SK-N-SH treated with all-trans-retinoic acid at 6 μM for 48 hours (cell line): ENCODE measurements around the gene NTN3.

ENCODE experiments used
- ESRRG ChIP-seq: fragments of 250-450 bp; sonication (Bioruptor Pico); IDR thresholded peaks from 2 replicates; pipeline ENCODE4 v1.6.1; 2021; ENCODE audit warnings: mild to moderate bottlenecking
- GLIS3 ChIP-seq: fragments of 250-450 bp; sonication (Bioruptor Pico); IDR thresholded peaks from 2 replicates; pipeline ENCODE4 v1.5.0; 2020; ENCODE audit warnings: mild to moderate bottlenecking, moderate library complexity
- ZFP3 ChIP-seq: fragments of 250-450 bp; sonication (Bioruptor Pico); IDR thresholded peaks from 2 replicates; pipeline ENCODE4 v1.5.0; 2020; ENCODE audit warnings: mild to moderate bottlenecking, moderate library complexity
- ZFP30 ChIP-seq: fragments of 450-650 bp; formaldehyde crosslinking; IDR thresholded peaks from 2 replicates; pipeline ENCODE4 v1.5.0; 2022; ENCODE audit warnings: mild to moderate bottlenecking, moderate library complexity
- TF ChIP-seq, protein P1 (sequence below): fragments of 250-450 bp; sonication (Bioruptor Pico); IDR thresholded peaks from 2 replicates; pipeline ENCODE4 v1.8.0; 2020; ENCODE audit warnings: mild to moderate bottlenecking, moderate library complexity, borderline replicate concordance

DNA sequence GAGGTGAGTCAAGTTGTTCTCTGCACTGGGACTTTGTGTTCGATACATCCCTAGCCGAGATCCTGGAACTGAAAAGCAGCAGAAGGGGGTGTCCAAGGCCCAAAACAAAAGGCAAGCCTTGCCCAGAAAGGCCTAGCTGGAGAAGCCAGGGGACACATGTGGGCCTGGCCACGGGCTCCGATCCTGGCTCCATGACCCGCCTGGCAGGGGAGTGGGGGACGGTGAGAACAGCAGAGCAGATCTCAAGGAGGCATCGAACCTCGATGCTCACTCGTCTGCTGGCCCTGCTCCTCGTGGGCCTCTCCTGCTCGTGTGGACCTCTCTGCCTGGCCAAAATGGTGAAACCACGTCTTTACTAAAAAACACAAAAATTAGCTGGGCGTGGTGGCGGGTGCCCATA is 33.0 kb upstream of the NTN3 start:
- TF ChIP-seq ESRRG: no peak
- no peak for TF ChIP-seq GLIS3 (CRISPR knock-in tag)
- no peak for TF ChIP-seq ZFP30
- TF ChIP-seq, protein P1, sequence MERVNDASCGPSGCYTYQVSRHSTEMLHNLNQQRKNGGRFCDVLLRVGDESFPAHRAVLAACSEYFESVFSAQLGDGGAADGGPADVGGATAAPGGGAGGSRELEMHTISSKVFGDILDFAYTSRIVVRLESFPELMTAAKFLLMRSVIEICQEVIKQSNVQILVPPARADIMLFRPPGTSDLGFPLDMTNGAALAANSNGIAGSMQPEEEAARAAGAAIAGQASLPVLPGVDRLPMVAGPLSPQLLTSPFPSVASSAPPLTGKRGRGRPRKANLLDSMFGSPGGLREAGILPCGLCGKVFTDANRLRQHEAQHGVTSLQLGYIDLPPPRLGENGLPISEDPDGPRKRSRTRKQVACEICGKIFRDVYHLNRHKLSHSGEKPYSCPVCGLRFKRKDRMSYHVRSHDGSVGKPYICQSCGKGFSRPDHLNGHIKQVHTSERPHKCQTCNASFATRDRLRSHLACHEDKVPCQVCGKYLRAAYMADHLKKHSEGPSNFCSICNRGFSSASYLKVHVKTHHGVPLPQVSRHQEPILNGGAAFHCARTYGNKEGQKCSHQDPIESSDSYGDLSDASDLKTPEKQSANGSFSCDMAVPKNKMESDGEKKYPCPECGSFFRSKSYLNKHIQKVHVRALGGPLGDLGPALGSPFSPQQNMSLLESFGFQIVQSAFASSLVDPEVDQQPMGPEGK: no peak
- TF ChIP-seq ZFP3 (CRISPR knock-in tag): no peak
